ENCODE measurements around the gene ICE1. TPM values are rescaled to one million over a fixed set of nuclear protein-coding genes. Genes with fewer than 3 reads are reported as not detected.

ICE1 gene
- total RNA-seq, 1 donor from 2014 or later, result 27.0 TPM

- H3K27ac Mint-ChIP-seq (ENCODE audit: unreplicated experiment), result no peak overlapping the region
- H3K4me3 Mint-ChIP-seq (ENCODE audit: unreplicated experiment), result no peak overlapping the region
- H3K36me3 Mint-ChIP-seq (ENCODE audit: unreplicated experiment), result no peaks in the 10 kb centered on the region
- H3K27me3 Mint-ChIP-seq (ENCODE audit: unreplicated experiment), result no peaks in the 10 kb centered on the region
- TF ChIP-seq CTCF (IDR thresholded peaks at IDR 0.05), result no peak
- no peaks in the 10 kb centered on the region for H3K4me1 Mint-ChIP-seq (ENCODE audit: unreplicated experiment)
- DNase-seq (ENCODE audit: extremely low spot score, unreplicated experiment), result peak; percentile 32
- no peaks in the 10 kb centered on the region for H3K9me3 Mint-ChIP-seq (ENCODE audit: unreplicated experiment)
These were observed 114.9 kb downstream of the ICE1 start for GRCh38 chr5:5537426-5537825.

GRCh38 chr5:5539590-5539989, 117.1 kb downstream of the ICE1 start:
- H3K27me3 Mint-ChIP-seq (ENCODE audit: unreplicated experiment), result no peaks in the 10 kb centered on the region
- no peak overlapping the region for H3K27ac Mint-ChIP-seq (ENCODE audit: unreplicated experiment)
- DNase-seq (ENCODE audit: extremely low spot score, unreplicated experiment), result no peak
- no peak overlapping the region for H3K4me3 Mint-ChIP-seq (ENCODE audit: unreplicated experiment)
- H3K4me1 Mint-ChIP-seq (ENCODE audit: unreplicated experiment), result no peaks in the 10 kb centered on the region
- H3K9me3 Mint-ChIP-seq (ENCODE audit: unreplicated experiment), result no peaks in the 10 kb centered on the region
- no peak for TF ChIP-seq CTCF (IDR thresholded peaks at IDR 0.05)
- no peaks in the 10 kb centered on the region for H3K36me3 Mint-ChIP-seq (ENCODE audit: unreplicated experiment)
